ENCODE data around the gene EFNA5. TPM values are rescaled to one million over a fixed set of nuclear protein-coding genes. Genes with fewer than 3 reads are reported as not detected.

EFNA5 gene
- total RNA-seq, 1 donor from 2014 or later, result 43.0 TPM

DNA sequence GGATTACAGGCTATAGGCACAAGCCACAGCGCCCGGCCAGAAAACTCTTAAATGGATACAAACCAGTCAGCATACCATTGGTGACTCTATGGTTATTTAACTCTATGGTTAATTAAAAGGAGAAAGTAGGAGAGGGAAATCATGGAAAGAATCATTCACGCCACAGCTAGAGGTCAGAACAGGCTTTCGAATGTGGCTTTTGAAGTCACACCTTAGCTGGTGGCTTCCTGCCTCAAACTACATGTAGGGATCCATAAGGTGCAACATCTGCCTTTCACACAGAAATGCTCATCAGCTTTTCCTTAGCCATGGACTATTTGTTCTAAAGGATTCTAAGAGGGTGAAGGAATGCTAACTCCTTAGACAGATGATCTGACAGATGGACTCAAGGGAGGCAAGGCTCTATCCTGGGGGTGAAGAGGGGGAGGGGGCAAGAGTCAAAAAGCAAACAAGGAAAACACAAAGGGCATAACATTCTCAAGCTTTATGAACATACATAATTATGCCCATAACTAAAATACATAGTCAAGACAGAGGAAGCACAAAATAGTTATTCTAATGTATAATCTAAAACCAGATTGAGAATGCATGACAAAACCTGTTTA is 130.9 kb downstream of the EFNA5 start:
- H3K4me1 Mint-ChIP-seq, result peaks cover 64% of the 10 kb centered on the region

DNA sequence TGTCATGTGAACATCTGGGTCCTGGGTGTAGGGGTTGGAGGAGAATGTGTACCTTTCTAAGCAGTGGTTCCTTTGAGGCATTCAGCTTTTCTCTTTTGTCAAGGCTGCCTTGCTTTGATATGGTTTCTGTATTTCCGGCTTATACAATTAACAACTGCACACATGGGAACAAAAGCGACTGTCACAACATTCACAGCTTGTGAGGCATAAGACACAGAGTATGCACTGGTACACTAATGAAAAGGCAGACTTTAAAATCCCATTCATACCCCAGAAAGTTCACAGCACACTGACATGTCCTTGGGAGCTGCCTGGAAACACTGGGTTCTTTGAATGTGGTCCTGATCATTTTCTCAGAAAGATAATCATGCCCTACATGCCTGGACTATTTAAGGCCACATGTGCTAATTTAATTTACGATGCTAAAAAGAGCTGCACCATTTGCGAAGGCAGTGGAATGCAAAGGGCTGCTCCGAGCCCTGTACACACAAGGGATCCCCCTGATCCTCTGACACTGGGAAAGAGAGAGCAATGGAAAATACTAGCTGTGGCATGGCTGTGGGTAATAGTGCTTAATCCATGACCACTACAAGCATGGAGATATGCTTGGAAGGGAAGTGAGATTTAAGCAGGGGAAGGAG is 131.8 kb downstream of the EFNA5 start:
- TF ChIP-seq, protein P1, sequence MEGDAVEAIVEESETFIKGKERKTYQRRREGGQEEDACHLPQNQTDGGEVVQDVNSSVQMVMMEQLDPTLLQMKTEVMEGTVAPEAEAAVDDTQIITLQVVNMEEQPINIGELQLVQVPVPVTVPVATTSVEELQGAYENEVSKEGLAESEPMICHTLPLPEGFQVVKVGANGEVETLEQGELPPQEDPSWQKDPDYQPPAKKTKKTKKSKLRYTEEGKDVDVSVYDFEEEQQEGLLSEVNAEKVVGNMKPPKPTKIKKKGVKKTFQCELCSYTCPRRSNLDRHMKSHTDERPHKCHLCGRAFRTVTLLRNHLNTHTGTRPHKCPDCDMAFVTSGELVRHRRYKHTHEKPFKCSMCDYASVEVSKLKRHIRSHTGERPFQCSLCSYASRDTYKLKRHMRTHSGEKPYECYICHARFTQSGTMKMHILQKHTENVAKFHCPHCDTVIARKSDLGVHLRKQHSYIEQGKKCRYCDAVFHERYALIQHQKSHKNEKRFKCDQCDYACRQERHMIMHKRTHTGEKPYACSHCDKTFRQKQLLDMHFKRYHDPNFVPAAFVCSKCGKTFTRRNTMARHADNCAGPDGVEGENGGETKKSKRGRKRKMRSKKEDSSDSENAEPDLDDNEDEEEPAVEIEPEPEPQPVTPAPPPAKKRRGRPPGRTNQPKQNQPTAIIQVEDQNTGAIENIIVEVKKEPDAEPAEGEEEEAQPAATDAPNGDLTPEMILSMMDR (conservative IDR thresholded peaks at IDR 0.05), result no peak
- Mint-ChIP-seq H3K27me3 (ENCODE audit: low read depth) (no peaks in the 10 kb centered on the region), H3K36me3 (ENCODE audit: low read depth) (no peaks in the 10 kb centered on the region), H3K9me3 (no peaks in the 10 kb centered on the region), H3K4me3 (peak overlapping the region; percentile 36), H3K4me1 (peaks cover 66% of the 10 kb centered on the region), H3K27ac (ENCODE audit: unreplicated experiment) (peak overlapping the region; percentile 65)
- no peak for DNase-seq (ENCODE audit: low read depth, low spot score)

More for the DNA sequence above, 130.9 kb downstream of the EFNA5 start:
- no peak for DNase-seq (ENCODE audit: low read depth, low spot score)
- Mint-ChIP-seq H3K27ac (ENCODE audit: unreplicated experiment) (peak overlapping the region; percentile 65), H3K36me3 (ENCODE audit: low read depth) (no peaks in the 10 kb centered on the region), H3K4me3 (peak overlapping the region; percentile 21), H3K27me3 (ENCODE audit: low read depth) (no peaks in the 10 kb centered on the region), H3K9me3 (no peaks in the 10 kb centered on the region)
- TF ChIP-seq, protein P1 (conservative IDR thresholded peaks at IDR 0.05), result no peak

DNA sequence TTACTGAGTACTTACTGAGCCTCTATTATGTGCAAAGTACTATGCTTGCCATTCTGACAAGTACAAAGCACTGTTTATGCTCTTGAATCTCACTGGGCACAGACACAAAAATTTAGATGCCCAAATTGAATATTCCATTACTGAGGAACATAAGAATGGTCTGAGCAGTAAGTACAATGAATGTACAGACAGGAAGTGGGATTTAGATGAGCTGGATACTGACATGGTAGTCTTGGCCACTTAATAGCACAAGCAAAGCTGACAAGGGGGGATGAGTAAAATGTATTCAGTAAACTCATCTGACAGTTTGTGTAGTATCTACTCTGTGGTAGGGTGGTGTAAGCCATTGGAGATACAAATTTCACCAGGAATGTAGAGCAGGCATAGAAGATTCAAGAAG is 132.4 kb downstream of the EFNA5 start:
- no peak overlapping the region for H3K4me3 Mint-ChIP-seq
- DNase-seq (ENCODE audit: low read depth, low spot score), result no peak
- H3K27me3 Mint-ChIP-seq (ENCODE audit: low read depth), result no peaks in the 10 kb centered on the region
- TF ChIP-seq, protein P1 (conservative IDR thresholded peaks at IDR 0.05), result no peak
- no peaks in the 10 kb centered on the region for H3K36me3 Mint-ChIP-seq (ENCODE audit: low read depth)
- H3K4me1 Mint-ChIP-seq, result peaks cover 67% of the 10 kb centered on the region
- H3K27ac Mint-ChIP-seq (ENCODE audit: unreplicated experiment), result peak overlapping the region; percentile 65
- no peaks in the 10 kb centered on the region for H3K9me3 Mint-ChIP-seq

DNA sequence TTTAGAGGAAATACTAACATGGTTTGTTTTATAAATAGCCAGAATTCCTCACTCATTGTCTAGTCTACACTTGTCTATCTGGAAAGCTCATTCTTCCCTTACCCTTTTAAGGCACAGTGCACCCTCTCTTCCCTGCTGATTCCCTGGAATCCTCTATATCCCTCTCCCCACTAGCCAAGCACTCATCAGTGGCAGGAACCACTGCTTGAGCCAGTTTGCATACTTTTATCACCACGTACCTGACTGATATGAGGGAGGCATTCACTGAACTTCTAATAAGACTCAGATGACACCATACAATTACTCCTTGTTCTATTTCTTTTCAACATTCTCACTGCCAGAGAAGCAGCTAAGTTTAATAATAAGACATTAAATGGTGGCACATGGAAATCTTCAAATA is 134.9 kb downstream of the EFNA5 start:
- H3K4me3 Mint-ChIP-seq, result peak overlapping the region; percentile 16
- no peaks in the 10 kb centered on the region for H3K9me3 Mint-ChIP-seq
- no peaks in the 10 kb centered on the region for H3K27me3 Mint-ChIP-seq (ENCODE audit: low read depth)
- no peak overlapping the region for H3K27ac Mint-ChIP-seq (ENCODE audit: unreplicated experiment)
- peaks cover 60% of the 10 kb centered on the region for H3K4me1 Mint-ChIP-seq
- H3K36me3 Mint-ChIP-seq (ENCODE audit: low read depth), result no peaks in the 10 kb centered on the region
- DNase-seq (ENCODE audit: low read depth, low spot score), result no peak
- TF ChIP-seq, protein P1 (conservative IDR thresholded peaks at IDR 0.05), result no peak

DNA sequence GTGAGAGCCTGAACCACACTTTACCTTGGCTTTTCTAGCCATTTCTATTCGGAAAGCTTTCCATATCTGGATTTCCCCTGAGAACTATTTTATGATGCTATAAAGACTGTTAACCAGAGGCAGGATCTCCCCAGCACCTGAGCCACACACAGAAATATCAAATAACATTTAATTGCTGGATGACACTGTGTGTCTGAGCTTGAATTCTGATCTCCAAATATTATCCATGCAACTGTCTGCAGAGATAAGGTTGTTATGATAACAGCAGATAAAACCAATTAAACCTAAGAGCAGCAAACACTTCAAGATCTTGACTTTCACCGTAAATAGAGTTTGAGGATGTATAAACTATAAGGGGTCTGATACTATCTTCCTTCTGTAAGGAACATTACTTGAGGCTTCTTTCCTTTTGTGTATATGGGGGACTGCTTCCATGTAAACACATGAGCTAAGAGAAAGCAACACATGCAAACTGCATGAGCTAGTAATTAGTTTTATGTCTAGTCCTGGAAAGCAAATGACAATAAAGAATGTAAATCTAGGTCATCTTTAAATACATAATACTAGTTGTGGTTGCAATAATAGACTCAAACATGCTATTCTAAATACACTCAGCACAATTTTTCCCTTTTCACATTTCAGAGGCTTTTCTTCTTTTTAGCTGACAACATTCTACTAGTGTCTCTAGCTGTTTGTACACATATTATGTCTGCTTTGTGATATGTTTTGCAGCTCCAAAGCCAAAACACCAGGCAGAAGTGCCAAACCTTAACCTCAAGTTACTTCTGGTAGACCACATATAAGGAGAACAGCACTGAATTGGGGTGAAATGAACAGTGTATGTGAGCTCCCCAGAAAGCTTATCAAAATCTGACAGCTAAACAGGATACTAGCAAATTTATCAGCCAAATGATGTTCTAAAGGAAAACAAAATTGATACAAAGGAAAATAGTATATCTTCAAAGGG is 136.5 kb downstream of the EFNA5 start:
- Mint-ChIP-seq H3K9me3 (no peaks in the 10 kb centered on the region), H3K27me3 (ENCODE audit: low read depth) (no peaks in the 10 kb centered on the region), H3K27ac (ENCODE audit: unreplicated experiment) (no peak overlapping the region), H3K4me3 (no peak overlapping the region), H3K36me3 (ENCODE audit: low read depth) (peaks cover 4% of the 10 kb centered on the region), H3K4me1 (peaks cover 55% of the 10 kb centered on the region)
- no peak for DNase-seq (ENCODE audit: low read depth, low spot score)
- TF ChIP-seq, protein P1 (conservative IDR thresholded peaks at IDR 0.05), result no peak
